DMS79 treated with DMSO at 0.1 percent for 48 hours (cell line): ENCODE data around the gene PROSER2.

Source experiments
- DNase-seq: peaks from one replicate; lab custom pipeline; 2025; lab: John Stamatoyannopoulos, UW

Gene PROSER2

GRCh38 chr10:11909618-11910017 lies 86.5 kb downstream of the PROSER2 start:
- no peak for DNase-seq

GRCh38 chr10:11910102-11910501 lies 86.9 kb downstream of the PROSER2 start:
- no peak for DNase-seq

GRCh38 chr10:11913079-11913641 lies 90.0 kb downstream of the PROSER2 start:
- DNase-seq = no peak

GRCh38 chr10:11918384-11918783 lies 95.2 kb downstream of the PROSER2 start:
- no peak for DNase-seq

- DNase-seq = no peak
Measured at GRCh38 chr10:11919271-11919670, 96.1 kb downstream of the PROSER2 start.
